CD4-positive, alpha-beta T cell (primary cell): ENCODE data around the gene CACNA1E. TPM values are rescaled to one million over a fixed set of nuclear protein-coding genes. Genes with fewer than 3 reads are reported as not detected.

Experiments used
- ATAC-seq: fragments of 200-7000 bp; cut with Tn5 transposase; one replicate; pipeline ENCODE4 v1.10.0; 2022; ENCODE audit warnings: mild to moderate bottlenecking; ENCODE audit not compliant: poor library complexity
- CTCF ChIA-PET: fragments of 350-600 bp; sonication (Branson Sonifier 250); formaldehyde crosslinking; loops from one replicate; lab custom pipeline; 2021; ENCODE audit warnings: antibody characterized with exemption, inconsistent platforms; lab: Charles Lee
- POLR2A ChIA-PET: fragments of 350-600 bp; sonication (Branson Sonifier 250); formaldehyde crosslinking; loops from one replicate; lab custom pipeline; 2021; ENCODE audit warnings: antibody characterized with exemption, inconsistent platforms; lab: Charles Lee
- DNase-seq, 14 experiments: peaks; one replicate each; pipeline ENCODE4 v3.0.0-alpha.2; 2013 to 2020; ENCODE audit warnings: mixed read lengths in 2 of 14
- H3K27ac ChIP-seq, 2 donors: one replicate each; pipeline versions ENCODE4 v1.5.1 to v1.7.0; 2013; ENCODE audit warnings: low read length in 2 of 2, low read depth in 1 of 2, mild to moderate bottlenecking in 1 of 2
- H3K27me3 ChIP-seq, 2 experiments: 1 replicate in 1 of 2; 2 replicates in 1 of 2; pipeline versions ENCODE4 v1.6.1 to v1.7.0; 2013; ENCODE audit warnings: low read length in 2 of 2, control low read depth in 1 of 2, mild to moderate bottlenecking in 1 of 2, moderate library complexity in 1 of 2; ENCODE audit not compliant: insufficient read depth in 2 of 2, control insufficient read depth in 1 of 2
- H3K36me3 ChIP-seq: one replicate; pipeline ENCODE4 v1.6.1; 2013; ENCODE audit warnings: low read length, control low read depth; ENCODE audit not compliant: insufficient read depth
- H3K4me1 ChIP-seq: one replicate; pipeline ENCODE4 v1.6.1; 2013; ENCODE audit warnings: low read length, control low read depth; ENCODE audit not compliant: insufficient read depth
- H3K4me3 ChIP-seq: one replicate; pipeline ENCODE4 v1.5.1; 2013; ENCODE audit warnings: mild to moderate bottlenecking, low read length, moderate library complexity
- H3K9me3 ChIP-seq, 2 experiments: 1 replicate in 1 of 2; 2 replicates in 1 of 2; pipeline versions ENCODE4 v1.6.1 to v1.7.0; 2013; ENCODE audit warnings: low read length in 2 of 2, mild to moderate bottlenecking in 2 of 2, control low read depth in 1 of 2, moderate library complexity in 1 of 2; ENCODE audit not compliant: control insufficient read depth in 1 of 2, insufficient read depth in 1 of 2
- H3K27ac Mint-ChIP-seq: one replicate; pipeline ENCODE4 v1.8.0; 2020; ENCODE audit warnings: mixed read lengths
- H3K27me3 Mint-ChIP-seq: one replicate; pipeline ENCODE4 v1.8.0; 2021; ENCODE audit warnings: mixed read lengths
- H3K36me3 Mint-ChIP-seq: one replicate; pipeline ENCODE4 v1.8.0; 2021; ENCODE audit warnings: low read depth, mixed read lengths
- H3K4me1 Mint-ChIP-seq: one replicate; pipeline ENCODE4 v1.8.0; 2021; ENCODE audit warnings: low read depth, mixed read lengths
- H3K4me3 Mint-ChIP-seq: one replicate; pipeline ENCODE4 v1.8.0; 2020; ENCODE audit warnings: mild to moderate bottlenecking, mixed read lengths
- H3K9me3 Mint-ChIP-seq: one replicate; pipeline ENCODE4 v1.8.0; 2020; ENCODE audit warnings: mixed read lengths
- intact Hi-C, 2 experiments: fragments of 100-400 bp; cut with DNase I in 1 of 2; cut with micrococcal nuclease in 1 of 2; formaldehyde crosslinking; loops; one replicate each; pipeline versions ENCODE4 v1.15.1 to v1.9.0; 2023 to 2025; cut with DNase I, micrococcal nuclease
- total RNA-seq, 174 experiments: library from RNA in 2 of 174; stranded (reverse) in 2 of 174; gene quantifications; one replicate each; pipeline ENCODE4 v1.2.3 and lab custom pipeline; 2021 to 2026
- TF ChIP-seq, protein P1 (sequence below): fragments of 200-600 bp; IDR thresholded peaks from one replicate; pipeline ENCODE4 v1.8.0; 2022; ENCODE audit warnings: antibody characterized with exemption, mild to moderate bottlenecking

CACNA1E gene
- total RNA-seq, 2 experiments from 2014 or later = not detected

DNA sequence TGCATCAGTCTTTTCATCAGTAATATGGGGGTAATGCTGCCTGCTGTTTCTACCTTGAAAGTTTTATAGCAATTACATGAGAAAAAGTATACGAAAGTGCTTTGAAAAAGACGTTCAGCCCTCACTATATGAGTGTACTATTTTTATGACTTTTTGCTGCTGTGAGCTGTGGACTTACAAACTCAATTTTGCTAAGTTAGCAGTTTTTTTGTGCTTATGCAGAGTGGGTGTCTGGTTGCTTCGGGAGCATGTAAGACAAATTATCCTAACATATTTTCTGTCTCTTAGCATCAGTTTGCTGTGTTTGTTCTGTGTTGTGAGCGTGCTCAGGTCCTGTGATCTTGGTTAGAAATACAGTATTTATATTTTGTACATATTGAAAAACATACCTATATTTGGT is 109.7 kb downstream of the CACNA1E start:
- Histone ChIP-seq H3K27ac (no peak overlapping the region), H3K4me1 (no peaks in the 10 kb centered on the region), H3K36me3 (no peaks in the 10 kb centered on the region), H3K4me3 (no peak overlapping the region), H3K9me3 (no peaks in the 10 kb centered on the region), H3K27me3 (peaks cover 2 to 12% of the 10 kb centered on the region in 2 experiments)
- Mint-ChIP-seq H3K4me3 (no peak overlapping the region), H3K27ac (no peak overlapping the region), H3K4me1 (no peaks in the 10 kb centered on the region), H3K27me3 (peaks cover 15% of the 10 kb centered on the region), H3K36me3 (no peaks in the 10 kb centered on the region), H3K9me3 (no peaks in the 10 kb centered on the region)
- intact Hi-C loops = no loop called here
- POLR2A ChIA-PET = no interaction called here
- ATAC-seq (no peak), DNase-seq (no peak)
- TF ChIP-seq, protein P1, sequence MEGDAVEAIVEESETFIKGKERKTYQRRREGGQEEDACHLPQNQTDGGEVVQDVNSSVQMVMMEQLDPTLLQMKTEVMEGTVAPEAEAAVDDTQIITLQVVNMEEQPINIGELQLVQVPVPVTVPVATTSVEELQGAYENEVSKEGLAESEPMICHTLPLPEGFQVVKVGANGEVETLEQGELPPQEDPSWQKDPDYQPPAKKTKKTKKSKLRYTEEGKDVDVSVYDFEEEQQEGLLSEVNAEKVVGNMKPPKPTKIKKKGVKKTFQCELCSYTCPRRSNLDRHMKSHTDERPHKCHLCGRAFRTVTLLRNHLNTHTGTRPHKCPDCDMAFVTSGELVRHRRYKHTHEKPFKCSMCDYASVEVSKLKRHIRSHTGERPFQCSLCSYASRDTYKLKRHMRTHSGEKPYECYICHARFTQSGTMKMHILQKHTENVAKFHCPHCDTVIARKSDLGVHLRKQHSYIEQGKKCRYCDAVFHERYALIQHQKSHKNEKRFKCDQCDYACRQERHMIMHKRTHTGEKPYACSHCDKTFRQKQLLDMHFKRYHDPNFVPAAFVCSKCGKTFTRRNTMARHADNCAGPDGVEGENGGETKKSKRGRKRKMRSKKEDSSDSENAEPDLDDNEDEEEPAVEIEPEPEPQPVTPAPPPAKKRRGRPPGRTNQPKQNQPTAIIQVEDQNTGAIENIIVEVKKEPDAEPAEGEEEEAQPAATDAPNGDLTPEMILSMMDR = no peak
- CTCF ChIA-PET = no interaction called here

DNA sequence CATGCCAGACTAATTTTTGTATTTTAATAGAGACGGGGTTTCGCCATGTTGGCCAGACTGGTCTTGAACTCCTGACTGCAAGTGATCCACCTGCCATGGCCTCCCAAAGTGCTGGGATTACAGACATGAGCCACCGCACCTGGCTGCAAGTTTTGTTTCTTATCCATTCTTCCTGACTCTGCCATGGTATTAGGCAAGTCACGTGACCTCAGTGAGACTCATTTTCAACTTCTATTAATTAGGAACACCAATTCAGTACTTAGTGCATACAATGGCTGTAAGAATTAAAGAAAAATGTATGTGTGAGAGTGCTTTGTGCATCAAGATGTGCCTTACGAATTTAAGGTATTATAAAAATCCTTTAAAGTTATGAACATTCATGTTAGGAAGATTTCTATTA is 111.2 kb downstream of the CACNA1E start:
- H3K36me3 ChIP-seq = no peaks in the 10 kb centered on the region
- Mint-ChIP-seq H3K4me1 (no peaks in the 10 kb centered on the region), H3K36me3 (no peaks in the 10 kb centered on the region), H3K27me3 (peaks cover 22% of the 10 kb centered on the region), H3K27ac (no peak overlapping the region), H3K9me3 (no peaks in the 10 kb centered on the region), H3K4me3 (no peak overlapping the region)
- ATAC-seq = no peak
- POLR2A ChIA-PET = no interaction called here
- CTCF ChIA-PET = no interaction called here
- intact Hi-C loops = no loop called here
- TF ChIP-seq, protein P1 = no peak
- no peak overlapping the region for H3K4me3 ChIP-seq
- no peak overlapping the region for H3K27ac ChIP-seq
- DNase-seq = no peak
- H3K27me3 ChIP-seq = peaks cover 2 to 12% of the 10 kb centered on the region in 2 experiments
- H3K9me3 ChIP-seq = no peaks in the 10 kb centered on the region
- H3K4me1 ChIP-seq = no peaks in the 10 kb centered on the region

DNA sequence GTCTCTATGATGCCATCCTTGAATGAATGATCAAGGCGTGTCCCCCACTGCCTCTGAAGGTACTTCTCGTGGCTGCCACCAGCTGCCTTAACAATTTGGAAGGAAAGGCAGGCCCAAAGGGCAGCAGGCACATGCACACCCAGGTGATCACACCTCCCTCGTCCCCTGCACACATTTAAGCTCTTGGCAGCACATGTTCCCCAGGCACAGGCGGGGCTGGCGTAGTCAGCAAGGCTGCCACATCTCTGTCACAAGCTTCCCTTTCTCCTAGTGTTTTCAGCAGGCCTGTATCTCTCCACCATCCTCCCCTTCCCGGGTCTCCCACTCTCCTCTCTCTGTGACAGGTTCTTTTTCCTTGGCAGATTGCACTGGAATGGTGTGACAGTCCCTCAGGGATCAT is 111.9 kb downstream of the CACNA1E start:
- TF ChIP-seq, protein P1 = no peak
- Histone ChIP-seq H3K4me1 (no peaks in the 10 kb centered on the region), H3K27me3 (peaks cover 2 to 12% of the 10 kb centered on the region in 2 experiments), H3K27ac (no peak overlapping the region), H3K9me3 (peaks cover 0 to 3% of the 10 kb centered on the region in 2 experiments), H3K36me3 (no peaks in the 10 kb centered on the region), H3K4me3 (no peak overlapping the region)
- POLR2A ChIA-PET = no interaction called here
- DNase-seq (no peak), ATAC-seq (no peak)
- H3K27me3 Mint-ChIP-seq = peaks cover 29% of the 10 kb centered on the region
- intact Hi-C loops = no loop called here
- no peak overlapping the region for H3K4me3 Mint-ChIP-seq
- H3K36me3 Mint-ChIP-seq = no peaks in the 10 kb centered on the region
- no peaks in the 10 kb centered on the region for H3K9me3 Mint-ChIP-seq
- CTCF ChIA-PET = no interaction called here
- no peaks in the 10 kb centered on the region for H3K4me1 Mint-ChIP-seq
- no peak overlapping the region for H3K27ac Mint-ChIP-seq
